ENCODE measurements around the gene SPTBN2.

SPTBN2 gene

DNA sequence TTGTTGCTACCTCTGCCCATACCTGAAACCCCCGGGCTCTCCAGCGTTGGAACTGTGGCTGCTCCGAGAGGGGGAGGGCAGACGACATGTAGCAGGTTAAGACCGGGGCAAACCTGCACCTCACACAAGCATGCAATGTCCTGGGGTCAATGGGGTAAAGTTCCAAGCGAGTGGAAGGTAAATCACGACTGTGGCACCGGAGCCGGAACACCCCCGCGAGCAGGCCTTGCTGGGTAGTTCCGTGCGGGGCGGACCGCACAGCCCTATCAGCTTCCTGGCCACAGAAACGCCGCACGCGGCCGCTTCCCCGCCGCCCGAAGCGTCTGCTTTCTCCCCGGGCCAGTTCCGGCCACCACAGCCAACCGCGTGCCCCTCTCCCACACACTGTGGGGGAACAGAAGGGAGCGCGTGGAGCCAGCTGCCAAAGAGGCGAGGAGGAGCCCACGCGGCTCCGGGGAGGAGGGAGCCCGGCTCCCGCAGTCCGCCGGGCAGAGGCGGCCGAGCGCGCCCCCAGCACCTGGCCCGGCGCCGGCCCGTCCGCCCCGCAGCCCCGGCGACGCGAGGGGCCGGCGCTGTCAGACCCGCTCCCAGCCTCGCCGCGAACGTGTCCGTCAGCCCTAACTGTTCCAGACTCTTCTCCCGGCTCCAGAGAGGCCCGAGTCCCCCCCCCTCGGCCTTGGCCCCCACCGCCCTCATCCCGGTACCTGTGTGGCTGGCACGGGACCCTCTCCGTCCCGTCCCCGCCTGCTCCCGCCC is 1.6 kb downstream of the SPTBN2 start:
- TF ChIP-seq SIN3A (IDR thresholded peaks at IDR 0.05; ENCODE audit: borderline replicate concordance, insufficient read depth, low read length) (no peak), POLR2AphosphoS5 (IDR thresholded peaks at IDR 0.05; ENCODE audit: low read depth, low read length) (no peak), FOXP2 (optimal IDR thresholded peaks at IDR 0.05; ENCODE audit: borderline replicate concordance, extremely low read depth, extremely low read length, insufficient read depth) (no peak), TAF1 (IDR thresholded peaks at IDR 0.05; ENCODE audit: borderline replicate concordance, insufficient read depth, low read length) (no peak)
- TF ChIP-seq, protein P1, sequence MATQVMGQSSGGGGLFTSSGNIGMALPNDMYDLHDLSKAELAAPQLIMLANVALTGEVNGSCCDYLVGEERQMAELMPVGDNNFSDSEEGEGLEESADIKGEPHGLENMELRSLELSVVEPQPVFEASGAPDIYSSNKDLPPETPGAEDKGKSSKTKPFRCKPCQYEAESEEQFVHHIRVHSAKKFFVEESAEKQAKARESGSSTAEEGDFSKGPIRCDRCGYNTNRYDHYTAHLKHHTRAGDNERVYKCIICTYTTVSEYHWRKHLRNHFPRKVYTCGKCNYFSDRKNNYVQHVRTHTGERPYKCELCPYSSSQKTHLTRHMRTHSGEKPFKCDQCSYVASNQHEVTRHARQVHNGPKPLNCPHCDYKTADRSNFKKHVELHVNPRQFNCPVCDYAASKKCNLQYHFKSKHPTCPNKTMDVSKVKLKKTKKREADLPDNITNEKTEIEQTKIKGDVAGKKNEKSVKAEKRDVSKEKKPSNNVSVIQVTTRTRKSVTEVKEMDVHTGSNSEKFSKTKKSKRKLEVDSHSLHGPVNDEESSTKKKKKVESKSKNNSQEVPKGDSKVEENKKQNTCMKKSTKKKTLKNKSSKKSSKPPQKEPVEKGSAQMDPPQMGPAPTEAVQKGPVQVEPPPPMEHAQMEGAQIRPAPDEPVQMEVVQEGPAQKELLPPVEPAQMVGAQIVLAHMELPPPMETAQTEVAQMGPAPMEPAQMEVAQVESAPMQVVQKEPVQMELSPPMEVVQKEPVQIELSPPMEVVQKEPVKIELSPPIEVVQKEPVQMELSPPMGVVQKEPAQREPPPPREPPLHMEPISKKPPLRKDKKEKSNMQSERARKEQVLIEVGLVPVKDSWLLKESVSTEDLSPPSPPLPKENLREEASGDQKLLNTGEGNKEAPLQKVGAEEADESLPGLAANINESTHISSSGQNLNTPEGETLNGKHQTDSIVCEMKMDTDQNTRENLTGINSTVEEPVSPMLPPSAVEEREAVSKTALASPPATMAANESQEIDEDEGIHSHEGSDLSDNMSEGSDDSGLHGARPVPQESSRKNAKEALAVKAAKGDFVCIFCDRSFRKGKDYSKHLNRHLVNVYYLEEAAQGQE (IDR thresholded peaks at IDR 0.05; ENCODE audit: insufficient read depth in 1 of 2, low read depth in 2 of 2, low read length in 2 of 2) = no peak; a peak in 1 of 4 replicates

DNA sequence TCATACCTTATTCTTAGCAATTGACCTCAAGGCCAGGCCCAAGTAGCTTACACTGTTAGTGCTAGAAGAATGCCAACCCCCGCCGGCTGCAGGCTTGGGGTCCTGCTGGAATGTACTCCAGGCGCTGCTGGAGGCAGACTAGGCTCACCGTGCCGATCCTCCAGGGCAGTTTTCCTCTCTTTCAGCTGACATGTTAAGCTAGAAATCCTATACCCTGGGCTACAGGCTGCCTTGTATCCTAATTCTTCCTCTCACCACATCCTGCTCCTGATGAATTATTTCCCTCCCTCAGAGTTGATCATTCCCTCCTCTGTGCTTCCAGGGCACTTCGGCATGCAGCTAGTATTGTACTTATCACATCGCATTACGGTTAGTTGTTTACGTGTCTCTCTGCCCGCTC is 3.4 kb downstream of the SPTBN2 start:
- TF ChIP-seq, protein P1 (IDR thresholded peaks at IDR 0.05; ENCODE audit: insufficient read depth in 1 of 2, low read depth in 2 of 2, low read length in 2 of 2) = no peak
- TF ChIP-seq FOXP2 (optimal IDR thresholded peaks at IDR 0.05; ENCODE audit: borderline replicate concordance, extremely low read depth, extremely low read length, insufficient read depth) (no peak), POLR2AphosphoS5 (IDR thresholded peaks at IDR 0.05; ENCODE audit: low read depth, low read length) (no peak), TAF1 (IDR thresholded peaks at IDR 0.05; ENCODE audit: borderline replicate concordance, insufficient read depth, low read length) (no peak), SIN3A (IDR thresholded peaks at IDR 0.05; ENCODE audit: borderline replicate concordance, insufficient read depth, low read length) (no peak)

- TF ChIP-seq, protein P1 (IDR thresholded peaks at IDR 0.05; ENCODE audit: insufficient read depth in 1 of 2, low read depth in 2 of 2, low read length in 2 of 2) = no peak
- TF ChIP-seq SIN3A (IDR thresholded peaks at IDR 0.05; ENCODE audit: borderline replicate concordance, insufficient read depth, low read length) (no peak), POLR2AphosphoS5 (IDR thresholded peaks at IDR 0.05; ENCODE audit: low read depth, low read length) (no peak)
Measured at GRCh38 chr11:66725114-66725513, 3.9 kb downstream of the SPTBN2 start.

DNA sequence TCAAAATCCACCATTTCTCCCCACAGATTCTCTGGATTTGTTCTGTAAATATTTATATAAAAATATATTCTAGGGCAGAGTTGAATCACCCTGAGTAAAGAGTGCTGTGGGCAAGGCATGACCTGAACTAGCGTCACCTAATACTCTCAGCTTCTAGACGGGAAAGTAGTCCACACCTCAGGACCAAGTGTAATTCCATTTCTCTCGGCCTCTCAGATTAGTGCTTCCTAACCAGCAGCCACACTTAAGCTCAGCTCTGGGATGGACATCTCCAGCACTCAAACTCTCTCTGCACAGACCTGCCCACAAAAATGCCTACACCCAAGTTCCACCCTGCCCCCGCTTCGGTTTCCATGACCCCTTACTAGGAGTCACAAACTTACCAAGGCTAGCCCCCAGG is 5.3 kb downstream of the SPTBN2 start:
- TF ChIP-seq TAF1 (IDR thresholded peaks at IDR 0.05; ENCODE audit: borderline replicate concordance, insufficient read depth, low read length) (no peak), POLR2AphosphoS5 (IDR thresholded peaks at IDR 0.05; ENCODE audit: low read depth, low read length) (no peak), FOXP2 (optimal IDR thresholded peaks at IDR 0.05; ENCODE audit: borderline replicate concordance, extremely low read depth, extremely low read length, insufficient read depth) (no peak), SIN3A (IDR thresholded peaks at IDR 0.05; ENCODE audit: borderline replicate concordance, insufficient read depth, low read length) (no peak)
- TF ChIP-seq, protein P1 (IDR thresholded peaks at IDR 0.05; ENCODE audit: insufficient read depth in 1 of 2, low read depth in 2 of 2, low read length in 2 of 2) = no peak
